ENCODE data around the gene CCDC91.

Gene CCDC91

DNA sequence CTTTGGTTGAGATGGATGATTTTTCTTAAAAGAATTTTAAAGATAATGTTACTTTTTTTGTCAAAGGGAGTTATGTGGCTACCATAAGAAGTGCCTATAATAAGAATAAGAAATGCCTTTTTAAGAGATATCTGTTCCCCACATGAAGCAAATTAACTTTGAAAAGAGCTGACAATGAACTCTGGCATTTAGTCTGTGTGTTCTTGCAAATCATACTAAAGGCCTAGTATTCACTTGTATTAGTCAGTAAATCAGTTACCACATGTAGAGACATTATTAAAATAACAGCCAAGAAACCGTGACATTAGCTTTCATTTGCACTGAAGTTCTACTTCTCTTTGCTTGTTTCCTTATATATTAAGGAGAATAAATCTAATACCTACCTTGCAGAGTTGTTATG lies 296.3 kb downstream of the CCDC91 start:
- H3K4me3 ChIP-seq (ENCODE audit: low read depth, low read length), result no peak overlapping the region
- H3K36me3 ChIP-seq (ENCODE audit: control insufficient read depth, insufficient read depth, low read length), result no peaks in the 10 kb centered on the region
- H3K27me3 ChIP-seq (ENCODE audit: control insufficient read depth, insufficient read depth, low read length), result no peaks in the 10 kb centered on the region
- H3K27ac ChIP-seq (ENCODE audit: low read depth, low read length), result no peak overlapping the region
- H3K4me1 ChIP-seq (ENCODE audit: control insufficient read depth, insufficient read depth, low read length), result peaks cover 4% of the 10 kb centered on the region; the same call in 1 of the 2 replicates
- H3K9me3 ChIP-seq (ENCODE audit: control insufficient read depth, insufficient read depth, low read depth, low read length), result no peaks in the 10 kb centered on the region
- H3K9ac ChIP-seq (ENCODE audit: low read length), result no peak overlapping the region

DNA sequence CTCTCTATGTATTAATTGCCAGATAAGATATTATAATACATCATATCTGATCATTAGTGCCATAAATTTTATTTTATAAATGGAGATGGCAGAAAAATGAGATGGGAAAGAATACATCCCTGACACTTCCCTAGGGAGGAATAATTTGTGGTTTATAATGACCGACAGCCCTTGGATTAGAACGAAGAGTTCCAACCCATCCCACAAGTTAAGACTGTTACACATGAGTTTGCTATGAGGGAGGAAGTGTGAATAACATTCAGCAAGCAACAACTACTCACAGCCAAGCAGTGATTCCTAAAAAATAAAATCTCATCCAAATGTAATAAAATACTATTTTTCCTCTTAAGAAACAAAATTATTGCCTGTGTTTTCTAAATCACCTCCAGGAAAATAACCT lies 299.0 kb downstream of the CCDC91 start:
- no peak overlapping the region for H3K4me3 ChIP-seq (ENCODE audit: low read depth, low read length)
- no peaks in the 10 kb centered on the region for H3K9me3 ChIP-seq (ENCODE audit: control insufficient read depth, insufficient read depth, low read depth, low read length)
- no peaks in the 10 kb centered on the region for H3K36me3 ChIP-seq (ENCODE audit: control insufficient read depth, insufficient read depth, low read length)
- peaks cover 4% of the 10 kb centered on the region; the same call in 1 of the 2 replicates for H3K4me1 ChIP-seq (ENCODE audit: control insufficient read depth, insufficient read depth, low read length)
- no peak overlapping the region for H3K9ac ChIP-seq (ENCODE audit: low read length)
- H3K27ac ChIP-seq (ENCODE audit: low read depth, low read length), result no peak overlapping the region
- no peaks in the 10 kb centered on the region for H3K27me3 ChIP-seq (ENCODE audit: control insufficient read depth, insufficient read depth, low read length)

DNA sequence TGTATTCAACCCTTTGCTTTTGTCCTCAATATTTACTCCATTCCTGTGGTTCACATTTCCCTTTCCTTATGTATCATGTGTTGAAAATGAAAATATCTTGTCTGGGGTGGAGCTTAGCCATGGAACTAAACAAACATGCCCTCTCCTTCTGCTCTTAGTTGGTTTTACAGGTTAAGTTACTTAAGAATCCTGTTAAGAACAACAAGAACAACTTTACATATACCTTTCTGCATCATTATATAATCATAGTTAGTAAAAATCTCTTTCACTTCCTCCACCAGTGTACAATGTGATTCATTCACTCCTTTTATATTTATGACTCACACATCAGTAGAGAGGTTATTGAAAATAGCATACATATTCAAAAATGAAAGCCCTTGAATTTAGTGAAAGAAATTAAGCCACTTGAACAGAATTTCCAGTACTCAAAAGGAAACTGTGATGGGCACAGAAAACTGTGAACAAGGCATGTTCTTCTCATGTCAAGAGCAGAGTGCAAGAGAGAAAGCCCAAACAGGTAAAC lies 307.7 kb downstream of the CCDC91 start:
- no peak overlapping the region for H3K9ac ChIP-seq (ENCODE audit: low read length)

DNA sequence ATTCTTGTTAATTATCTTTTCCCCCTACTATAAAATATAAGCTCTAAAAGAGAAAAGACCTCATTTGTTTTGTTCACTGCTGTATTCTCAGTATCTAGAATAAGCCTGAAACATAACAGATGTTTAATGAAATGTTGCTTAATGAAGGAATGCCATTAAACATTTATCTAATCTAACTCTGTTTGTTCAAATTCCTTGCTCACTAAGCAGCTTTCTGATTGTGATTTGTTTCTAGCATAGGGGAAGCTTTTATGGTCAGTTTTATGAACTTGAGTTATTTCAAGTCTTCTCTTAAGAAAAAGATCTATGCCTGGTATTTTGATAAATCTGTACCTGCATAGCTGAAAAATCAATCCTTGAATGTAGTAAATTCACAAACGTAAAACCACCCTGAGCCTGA lies 308.6 kb downstream of the CCDC91 start:
- no peaks in the 10 kb centered on the region for H3K9me3 ChIP-seq (ENCODE audit: control insufficient read depth, insufficient read depth, low read depth, low read length)
- H3K27ac ChIP-seq (ENCODE audit: low read depth, low read length), result no peak overlapping the region
- H3K27me3 ChIP-seq (ENCODE audit: control insufficient read depth, insufficient read depth, low read length), result no peaks in the 10 kb centered on the region
- H3K4me3 ChIP-seq (ENCODE audit: low read depth, low read length), result no peak overlapping the region
- no peaks in the 10 kb centered on the region for H3K36me3 ChIP-seq (ENCODE audit: control insufficient read depth, insufficient read depth, low read length)
- no peak overlapping the region for H3K9ac ChIP-seq (ENCODE audit: low read length)
- H3K4me1 ChIP-seq (ENCODE audit: control insufficient read depth, insufficient read depth, low read length), result peaks cover 11% of the 10 kb centered on the region; the same call in 1 of the 2 replicates

More for the DNA sequence above, 307.7 kb downstream of the CCDC91 start:
- Histone ChIP-seq H3K4me1 (ENCODE audit: control insufficient read depth, insufficient read depth, low read length) (peaks cover 11% of the 10 kb centered on the region; the same call in 1 of the 2 replicates), H3K27ac (ENCODE audit: low read depth, low read length) (no peak overlapping the region), H3K27me3 (ENCODE audit: control insufficient read depth, insufficient read depth, low read length) (no peaks in the 10 kb centered on the region), H3K4me3 (ENCODE audit: low read depth, low read length) (no peak overlapping the region), H3K9me3 (ENCODE audit: control insufficient read depth, insufficient read depth, low read depth, low read length) (no peaks in the 10 kb centered on the region), H3K36me3 (ENCODE audit: control insufficient read depth, insufficient read depth, low read length) (no peaks in the 10 kb centered on the region)

DNA sequence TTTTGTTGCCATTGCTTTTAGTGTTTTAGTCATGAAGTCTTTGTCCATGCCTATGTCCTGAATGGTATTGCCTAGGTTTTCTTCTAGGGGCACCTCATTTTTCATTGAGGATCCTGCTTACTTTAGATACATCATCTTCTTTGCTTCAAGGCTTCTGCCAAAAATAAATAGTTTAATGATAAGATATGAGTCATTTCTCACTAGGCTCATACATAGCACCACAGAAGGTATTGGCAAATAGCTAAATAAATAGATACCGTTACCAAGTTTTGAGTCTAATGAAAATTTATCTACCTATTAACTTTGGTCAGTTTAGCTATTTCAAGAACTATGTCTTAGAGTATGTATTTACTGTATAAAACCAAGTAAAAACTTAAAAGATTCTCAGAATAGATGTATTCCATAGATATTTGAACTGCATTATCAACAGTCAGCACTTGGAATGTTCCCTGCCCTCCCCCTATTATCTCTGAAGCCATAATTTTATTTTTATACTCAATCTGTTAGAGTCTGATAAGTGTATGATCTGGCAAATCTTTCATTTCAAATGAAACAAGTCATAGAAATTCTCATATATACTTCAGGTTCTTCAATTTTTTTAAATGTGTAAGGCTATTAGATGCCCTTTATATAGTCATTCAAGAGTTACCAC lies 310.2 kb downstream of the CCDC91 start:
- no peak overlapping the region for H3K4me3 ChIP-seq (ENCODE audit: low read depth, low read length)
- no peak overlapping the region for H3K27ac ChIP-seq (ENCODE audit: low read depth, low read length)
- peaks cover 9% of the 10 kb centered on the region; the same call in 1 of the 2 replicates for H3K4me1 ChIP-seq (ENCODE audit: control insufficient read depth, insufficient read depth, low read length)
- no peaks in the 10 kb centered on the region for H3K36me3 ChIP-seq (ENCODE audit: control insufficient read depth, insufficient read depth, low read length)
- H3K27me3 ChIP-seq (ENCODE audit: control insufficient read depth, insufficient read depth, low read length), result no peaks in the 10 kb centered on the region
- no peaks in the 10 kb centered on the region for H3K9me3 ChIP-seq (ENCODE audit: control insufficient read depth, insufficient read depth, low read depth, low read length)
- H3K9ac ChIP-seq (ENCODE audit: low read length), result no peak overlapping the region

DNA sequence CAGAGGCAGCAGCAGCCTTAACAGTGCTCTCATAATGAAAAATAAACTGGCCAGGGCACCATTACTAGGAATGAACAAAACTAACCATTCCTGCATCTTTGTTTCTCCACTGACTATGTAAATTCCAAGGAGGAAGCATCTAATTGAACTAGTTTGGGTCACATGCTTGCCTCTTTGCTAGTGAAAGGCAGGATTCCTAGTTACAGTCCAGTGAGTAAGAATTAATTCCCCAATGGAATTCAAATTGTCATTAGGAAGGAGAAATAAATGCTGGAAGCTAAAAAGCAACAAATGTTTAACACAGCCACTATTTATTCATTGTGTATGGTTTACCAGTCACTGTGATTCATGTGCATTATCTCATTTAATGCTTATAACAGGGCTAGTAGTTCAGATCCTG lies 316.0 kb downstream of the CCDC91 start:
- Histone ChIP-seq H3K4me3 (ENCODE audit: low read depth, low read length) (no peak overlapping the region), H3K9ac (ENCODE audit: low read length) (no peak overlapping the region), H3K36me3 (ENCODE audit: control insufficient read depth, insufficient read depth, low read length) (no peaks in the 10 kb centered on the region), H3K9me3 (ENCODE audit: control insufficient read depth, insufficient read depth, low read depth, low read length) (no peaks in the 10 kb centered on the region), H3K4me1 (ENCODE audit: control insufficient read depth, insufficient read depth, low read length) (no peaks in the 10 kb centered on the region), H3K27ac (ENCODE audit: low read depth, low read length) (no peak overlapping the region), H3K27me3 (ENCODE audit: control insufficient read depth, insufficient read depth, low read length) (no peaks in the 10 kb centered on the region)

DNA sequence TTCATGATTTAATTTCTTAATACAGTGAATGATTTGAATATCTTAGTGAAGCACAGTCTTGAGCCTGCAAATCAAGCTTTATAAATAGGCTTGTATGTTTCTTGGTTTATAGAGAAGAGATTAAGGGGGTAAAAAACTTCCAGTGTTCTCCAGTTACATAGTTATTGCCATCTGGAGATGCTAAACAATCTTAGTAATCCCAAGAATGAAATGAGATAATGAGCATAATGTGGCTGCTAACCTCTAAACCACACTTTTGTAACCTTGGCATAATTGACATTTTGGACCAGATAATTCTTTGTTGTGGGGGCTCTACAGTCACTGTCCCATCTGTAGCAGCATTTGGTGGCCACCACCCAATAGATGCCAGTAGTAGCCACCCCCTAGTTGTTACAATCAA lies 316.8 kb downstream of the CCDC91 start:
- no peak overlapping the region for H3K4me3 ChIP-seq (ENCODE audit: low read depth, low read length)
- H3K4me1 ChIP-seq (ENCODE audit: control insufficient read depth, insufficient read depth, low read length), result no peaks in the 10 kb centered on the region
- H3K27ac ChIP-seq (ENCODE audit: low read depth, low read length), result no peak overlapping the region
- no peaks in the 10 kb centered on the region for H3K27me3 ChIP-seq (ENCODE audit: control insufficient read depth, insufficient read depth, low read length)
- H3K9me3 ChIP-seq (ENCODE audit: control insufficient read depth, insufficient read depth, low read depth, low read length), result no peaks in the 10 kb centered on the region
- no peak overlapping the region for H3K9ac ChIP-seq (ENCODE audit: low read length)
- H3K36me3 ChIP-seq (ENCODE audit: control insufficient read depth, insufficient read depth, low read length), result no peaks in the 10 kb centered on the region

DNA sequence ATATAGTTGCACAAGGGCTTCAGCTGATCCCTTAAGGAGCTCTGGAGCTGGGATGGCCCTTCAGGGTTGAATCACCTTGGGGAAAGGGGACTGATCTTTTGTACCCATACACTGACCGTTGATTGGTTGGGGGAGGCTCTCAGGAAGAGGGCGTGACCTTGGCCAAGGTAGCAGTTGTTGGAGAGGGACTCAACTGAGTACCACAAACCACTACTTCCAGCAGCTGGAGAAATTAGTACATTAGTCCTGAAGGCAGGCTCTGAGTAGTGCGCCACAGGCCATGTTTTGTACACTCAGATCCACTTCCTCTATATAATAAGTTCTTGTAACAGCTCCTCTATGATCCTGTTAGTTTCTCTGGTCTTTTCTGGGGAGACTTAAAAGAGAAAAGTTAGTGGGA lies 317.6 kb downstream of the CCDC91 start:
- Histone ChIP-seq H3K27ac (ENCODE audit: low read depth, low read length) (no peak overlapping the region), H3K9me3 (ENCODE audit: control insufficient read depth, insufficient read depth, low read depth, low read length) (no peaks in the 10 kb centered on the region), H3K36me3 (ENCODE audit: control insufficient read depth, insufficient read depth, low read length) (no peaks in the 10 kb centered on the region), H3K9ac (ENCODE audit: low read length) (no peak overlapping the region), H3K4me3 (ENCODE audit: low read depth, low read length) (no peak overlapping the region), H3K27me3 (ENCODE audit: control insufficient read depth, insufficient read depth, low read length) (no peaks in the 10 kb centered on the region), H3K4me1 (ENCODE audit: control insufficient read depth, insufficient read depth, low read length) (no peaks in the 10 kb centered on the region)

DNA sequence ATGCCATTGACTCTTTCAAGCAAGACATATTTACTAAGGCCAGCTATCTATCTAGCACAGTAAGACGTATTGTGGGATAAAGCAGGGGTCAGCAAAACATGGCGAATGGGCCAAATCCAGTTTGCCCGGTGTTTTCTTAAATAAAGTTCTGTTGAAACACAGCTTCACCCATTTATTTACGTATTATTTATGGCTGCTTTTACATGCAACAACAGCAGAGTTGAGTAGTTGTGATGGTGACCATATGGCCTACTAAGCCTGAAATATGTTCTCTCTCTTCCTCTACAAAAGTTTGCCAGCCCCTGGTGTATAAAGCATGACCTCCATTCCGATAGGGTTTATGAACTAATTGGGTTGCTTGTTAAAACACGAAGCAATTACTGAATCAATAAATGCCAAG lies 322.1 kb downstream of the CCDC91 start:
- no peak overlapping the region for H3K9ac ChIP-seq (ENCODE audit: low read length)
- no peaks in the 10 kb centered on the region for H3K4me1 ChIP-seq (ENCODE audit: control insufficient read depth, insufficient read depth, low read length)
- H3K36me3 ChIP-seq (ENCODE audit: control insufficient read depth, insufficient read depth, low read length), result no peaks in the 10 kb centered on the region
- no peak overlapping the region for H3K27ac ChIP-seq (ENCODE audit: low read depth, low read length)
- no peak overlapping the region for H3K4me3 ChIP-seq (ENCODE audit: low read depth, low read length)
- H3K27me3 ChIP-seq (ENCODE audit: control insufficient read depth, insufficient read depth, low read length), result no peaks in the 10 kb centered on the region
- H3K9me3 ChIP-seq (ENCODE audit: control insufficient read depth, insufficient read depth, low read depth, low read length), result no peaks in the 10 kb centered on the region

DNA sequence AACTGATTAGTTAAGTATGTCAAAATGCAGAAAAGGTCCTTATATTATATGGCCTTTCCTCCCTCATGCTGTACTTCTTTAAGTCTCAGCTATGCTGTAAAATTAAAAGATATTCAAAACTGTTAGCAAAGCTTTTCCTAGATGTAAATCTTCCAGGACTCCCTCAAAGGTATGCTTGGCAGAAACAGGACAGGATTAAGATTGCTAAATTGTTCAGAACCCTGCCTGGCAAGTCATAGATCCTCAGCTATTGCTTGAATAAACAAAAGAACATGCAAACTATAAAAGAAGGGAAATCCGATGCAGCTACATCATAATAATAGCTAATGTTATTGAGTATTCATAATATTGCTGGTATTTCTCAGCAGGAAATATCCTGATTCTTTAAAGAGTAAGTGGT lies 322.6 kb downstream of the CCDC91 start:
- Histone ChIP-seq H3K27me3 (ENCODE audit: control insufficient read depth, insufficient read depth, low read length) (no peaks in the 10 kb centered on the region), H3K9ac (ENCODE audit: low read length) (no peak overlapping the region), H3K27ac (ENCODE audit: low read depth, low read length) (no peak overlapping the region), H3K9me3 (ENCODE audit: control insufficient read depth, insufficient read depth, low read depth, low read length) (no peaks in the 10 kb centered on the region), H3K4me1 (ENCODE audit: control insufficient read depth, insufficient read depth, low read length) (no peaks in the 10 kb centered on the region), H3K36me3 (ENCODE audit: control insufficient read depth, insufficient read depth, low read length) (no peaks in the 10 kb centered on the region), H3K4me3 (ENCODE audit: low read depth, low read length) (no peak overlapping the region)

DNA sequence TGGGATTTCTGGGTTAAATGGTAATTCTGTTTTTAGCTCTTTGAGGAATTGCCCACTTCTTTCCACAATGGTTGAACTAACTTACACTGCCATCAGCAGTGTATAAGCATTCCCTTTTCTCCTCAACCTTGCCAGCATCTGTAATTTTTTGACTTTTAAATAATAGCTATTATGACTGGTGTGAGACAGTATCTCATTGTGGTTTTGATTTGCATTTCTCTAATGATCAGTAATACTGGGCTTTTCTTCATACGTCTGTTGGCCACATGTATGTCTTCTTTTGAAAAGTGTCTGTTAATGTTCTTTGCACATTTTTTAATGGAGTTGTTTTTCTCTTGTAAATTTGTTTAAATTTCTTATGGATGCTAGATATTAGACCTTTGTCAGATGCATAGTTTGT lies 323.7 kb downstream of the CCDC91 start:
- no peak overlapping the region for H3K9ac ChIP-seq (ENCODE audit: low read length)
- no peak overlapping the region for H3K4me3 ChIP-seq (ENCODE audit: low read depth, low read length)
- H3K27ac ChIP-seq (ENCODE audit: low read depth, low read length), result no peak overlapping the region
- peaks cover under 1% of the 10 kb centered on the region; the same call in 1 of the 2 replicates for H3K9me3 ChIP-seq (ENCODE audit: control insufficient read depth, insufficient read depth, low read depth, low read length)
- H3K27me3 ChIP-seq (ENCODE audit: control insufficient read depth, insufficient read depth, low read length), result no peaks in the 10 kb centered on the region
- H3K4me1 ChIP-seq (ENCODE audit: control insufficient read depth, insufficient read depth, low read length), result no peaks in the 10 kb centered on the region
- no peaks in the 10 kb centered on the region for H3K36me3 ChIP-seq (ENCODE audit: control insufficient read depth, insufficient read depth, low read length)
